ENCODE results near the gene MYL10. TPM values are rescaled to one million over a fixed set of nuclear protein-coding genes. Genes with fewer than 3 reads are reported as not detected.

Gene MYL10
- total RNA-seq, 5 donors from 2014 or later (not counting 1 experiment from before 2014, with no cell fraction given) = not detected

- 75% methylated on average over 7 of the region's 8 CpGs for WGBS (ENCODE audit: insufficient coverage)
- DNase-seq = no peak
Measured at GRCh38 chr7:101565601-101566209, 63.4 kb downstream of the MYL10 start.

DNA sequence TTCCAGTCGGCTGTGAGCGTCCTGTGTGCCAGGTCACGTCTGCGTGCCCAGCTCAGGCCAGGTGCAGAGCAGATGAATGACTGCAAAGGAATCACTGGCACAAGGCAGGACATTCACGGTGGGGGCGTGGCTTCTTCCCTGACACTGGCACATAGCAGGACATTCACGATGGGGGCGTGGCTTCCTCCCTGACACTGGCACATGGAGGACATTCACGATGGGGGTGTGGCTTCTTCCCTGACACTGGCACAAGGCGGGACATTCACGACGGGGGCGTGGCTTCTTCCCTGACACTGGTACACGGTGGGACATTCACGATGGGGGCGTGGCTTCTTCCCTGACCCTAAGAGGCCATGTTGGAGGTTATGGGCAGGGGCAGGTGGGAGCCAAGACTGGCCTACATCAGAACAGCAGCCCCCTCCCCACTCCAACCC, 64.3 kb downstream of the MYL10 start:
- no peaks in the 10 kb centered on the region for H3K4me1 ChIP-seq (ENCODE audit: control insufficient read depth in 1 of 2, extremely low read depth in 1 of 2, insufficient read depth in 2 of 2, low read length in 2 of 2)
- Mint-ChIP-seq H3K9me3 (peaks cover 0 to 4% (median 3%) of the 10 kb centered on the region in 3 donors), H3K4me3 (no peak overlapping the region), H3K36me3 (no peaks in the 10 kb centered on the region), H3K27me3 (peaks cover 8 to 26% of the 10 kb centered on the region in 2 donors), H3K27ac (no peak overlapping the region), H3K4me1 (peaks cover 0 to 4% (median 2%) of the 10 kb centered on the region in 3 donors)
- H3K36me3 ChIP-seq (ENCODE audit: control insufficient read depth in 2 of 2, extremely low read depth in 1 of 2, insufficient read depth in 1 of 2, low read length in 1 of 2) = no peaks in the 10 kb centered on the region
- H3K27ac ChIP-seq (ENCODE audit: low read length) = no peak overlapping the region
- CTCF ChIA-PET = no interaction called here
- DNase-seq = no peak
- POLR2A ChIA-PET = no interaction called here
- no peak for ATAC-seq (replicated peaks in 1 of 4)
- H3K27me3 ChIP-seq (replicated peaks in 1 of 2; ENCODE audit: control insufficient read depth in 2 of 2, extremely low read depth in 1 of 2, insufficient read depth in 2 of 2, low read length in 1 of 2) = peaks cover 0 to 28% of the 10 kb centered on the region in 2 experiments
- 66% methylated on average over 9 of the region's 16 CpGs for WGBS (ENCODE audit: insufficient coverage)
- no peak overlapping the region for H3K4me3 ChIP-seq (ENCODE audit: control insufficient read depth in 1 of 2, extremely low read depth in 1 of 2, low read length in 1 of 2)
- no peaks in the 10 kb centered on the region for H3K9me3 ChIP-seq

More at GRCh38 chr7:101565601-101566209, 63.4 kb downstream of the MYL10 start:
- no peak for ATAC-seq (replicated peaks in 1 of 4)
- no peak overlapping the region for H3K27ac Mint-ChIP-seq
- ChIA-PET POLR2A (no interaction called here), CTCF (no interaction called here)
- Histone ChIP-seq H3K4me1 (ENCODE audit: control insufficient read depth in 1 of 2, extremely low read depth in 1 of 2, insufficient read depth in 2 of 2, low read length in 2 of 2) (no peaks in the 10 kb centered on the region), H3K27ac (ENCODE audit: low read length) (no peak overlapping the region), H3K36me3 (ENCODE audit: control insufficient read depth in 2 of 2, extremely low read depth in 1 of 2, insufficient read depth in 1 of 2, low read length in 1 of 2) (no peaks in the 10 kb centered on the region), H3K4me3 (ENCODE audit: control insufficient read depth in 1 of 2, extremely low read depth in 1 of 2, low read length in 1 of 2) (no peak overlapping the region), H3K9me3 (no peaks in the 10 kb centered on the region), H3K27me3 (replicated peaks in 1 of 2; ENCODE audit: control insufficient read depth in 2 of 2, extremely low read depth in 1 of 2, insufficient read depth in 2 of 2, low read length in 1 of 2) (peaks cover 0 to 28% of the 10 kb centered on the region in 2 experiments)
- H3K27me3 Mint-ChIP-seq = peaks cover 9 to 19% of the 10 kb centered on the region in 2 donors
- peaks cover 0 to 5% (median 4%) of the 10 kb centered on the region in 3 donors for H3K9me3 Mint-ChIP-seq
- no peaks in the 10 kb centered on the region for H3K36me3 Mint-ChIP-seq
- peaks cover 0 to 4% (median 2%) of the 10 kb centered on the region in 3 donors for H3K4me1 Mint-ChIP-seq
- no peak overlapping the region for H3K4me3 Mint-ChIP-seq

GRCh38 chr7:101563943-101564777, 64.9 kb downstream of the MYL10 start:
- H3K27ac Mint-ChIP-seq = no peak overlapping the region
- CTCF ChIA-PET = no interaction called here
- ATAC-seq (replicated peaks in 1 of 4) (no peak), DNase-seq (no peak)
- no peaks in the 10 kb centered on the region for H3K9me3 Mint-ChIP-seq
- peaks cover 0 to 4% (median 2%) of the 10 kb centered on the region in 3 donors for H3K4me1 Mint-ChIP-seq
- peaks cover 0 to 32% of the 10 kb centered on the region in 2 experiments for H3K27me3 ChIP-seq (replicated peaks in 1 of 2; ENCODE audit: control insufficient read depth in 2 of 2, extremely low read depth in 1 of 2, insufficient read depth in 2 of 2, low read length in 1 of 2)
- POLR2A ChIA-PET = no interaction called here
- no peak overlapping the region for H3K4me3 ChIP-seq (ENCODE audit: control insufficient read depth in 1 of 2, extremely low read depth in 1 of 2, low read length in 1 of 2)
- peaks cover 5 to 23% of the 10 kb centered on the region in 2 donors for H3K27me3 Mint-ChIP-seq
- no peaks in the 10 kb centered on the region for H3K9me3 ChIP-seq
- H3K4me3 Mint-ChIP-seq = no peak overlapping the region
- H3K27ac ChIP-seq (ENCODE audit: low read length) = no peak overlapping the region
- no peaks in the 10 kb centered on the region for H3K36me3 ChIP-seq (ENCODE audit: control insufficient read depth in 2 of 2, extremely low read depth in 1 of 2, insufficient read depth in 1 of 2, low read length in 1 of 2)
- 67% methylated on average over 22 of the region's 23 CpGs for WGBS (ENCODE audit: insufficient coverage)
- H3K36me3 Mint-ChIP-seq = no peaks in the 10 kb centered on the region
- H3K4me1 ChIP-seq (ENCODE audit: control insufficient read depth in 1 of 2, extremely low read depth in 1 of 2, insufficient read depth in 2 of 2, low read length in 2 of 2) = no peaks in the 10 kb centered on the region

Other genes with a start within 250 kb of the MYL10 start
- 10 to 100 TPM; 36.9 to 50.2 (median 42.8) TPM for gene CUX1, start 188.3 kb upstream of the MYL10 start, total RNA-seq